WTC11 (cell line): ENCODE results near the gene RIMBP2. TPM values are rescaled to one million over a fixed set of nuclear protein-coding genes. Genes with fewer than 3 reads are reported as not detected.

Source experiments
- ATAC-seq: fragments of 200-7000 bp; cut with Tn5 transposase; 2 replicates; pipeline ENCODE4 v1.10.0; 2021; ENCODE audit warnings: mild to moderate bottlenecking, moderate library complexity
- CTCF ChIA-PET: fragments of 300-600 bp; sonication (Branson Sonifier 250); formaldehyde crosslinking; loops from one replicate; lab custom pipeline; 2021; ENCODE audit warnings: antibody characterized with exemption; lab: Charles Lee
- POLR2A ChIA-PET: fragments of 350-600 bp; sonication (Branson Sonifier 250); formaldehyde crosslinking; loops from one replicate; lab custom pipeline; 2021; ENCODE audit warnings: antibody characterized with exemption; lab: Charles Lee
- DNase-seq: peaks from one replicate; pipeline ENCODE4 v3.0.0; 2021; ENCODE audit warnings: low spot score
- H3K27ac Mint-ChIP-seq: 2 replicates; pipeline ENCODE4 v1.8.0; 2021; ENCODE audit warnings: mixed read lengths
- H3K27me3 Mint-ChIP-seq: 2 replicates; pipeline ENCODE4 v1.8.0; 2021; ENCODE audit warnings: low read depth, mild to moderate bottlenecking, moderate library complexity, mixed read lengths
- H3K36me3 Mint-ChIP-seq: 2 replicates; pipeline ENCODE4 v1.8.0; 2021; ENCODE audit warnings: mixed read lengths
- H3K4me1 Mint-ChIP-seq: 2 replicates; pipeline ENCODE4 v1.8.0; 2022; ENCODE audit warnings: mixed read lengths
- H3K4me3 Mint-ChIP-seq: 2 replicates; pipeline ENCODE4 v1.8.0; 2021; ENCODE audit warnings: mild to moderate bottlenecking, moderate library complexity, mixed read lengths
- H3K9me3 Mint-ChIP-seq: 2 replicates; pipeline ENCODE4 v1.8.0; 2021; ENCODE audit warnings: mixed read lengths
- ATF2 ChIP-seq: sonication (generic); formaldehyde crosslinking; IDR thresholded peaks from 2 replicates; pipeline ENCODE4 v1.8.1; 2022; ENCODE audit warnings: low read depth, missing genetic modification reagents, borderline replicate concordance
- CBFB ChIP-seq: sonication (generic); formaldehyde crosslinking; IDR thresholded peaks from 2 replicates; pipeline ENCODE4 v1.8.1; 2022; ENCODE audit warnings: mild to moderate bottlenecking, low read depth, missing genetic modification reagents
- CREB1 ChIP-seq: sonication (generic); formaldehyde crosslinking; IDR thresholded peaks from 2 replicates; pipeline ENCODE4 v1.8.0; 2023; ENCODE audit warnings: mild to moderate bottlenecking, missing genetic modification reagents
- CREM ChIP-seq: sonication (generic); formaldehyde crosslinking; IDR thresholded peaks from 2 replicates; pipeline ENCODE4 v1.8.1; 2022; ENCODE audit warnings: mild to moderate bottlenecking, missing genetic modification reagents, moderate library complexity
- CTCF ChIP-seq: fragments of 200-600 bp; IDR thresholded peaks from 2 replicates; pipeline ENCODE4 v1.8.0; 2022; ENCODE audit warnings: antibody characterized with exemption
- E2F4 ChIP-seq: sonication (generic); formaldehyde crosslinking; IDR thresholded peaks from 2 replicates; pipeline ENCODE4 v1.8.1; 2022; ENCODE audit warnings: low read depth, mild to moderate bottlenecking, moderate library complexity, missing genetic modification reagents, borderline replicate concordance
- EMX1 ChIP-seq: fragments of 250-450 bp; sonication (Bioruptor Pico); IDR thresholded peaks from 2 replicates; pipeline ENCODE4 v1.8.0; 2021; ENCODE audit warnings: mild to moderate bottlenecking
- GRHL2 ChIP-seq: fragments of 250-450 bp; sonication (Bioruptor Pico); IDR thresholded peaks from 2 replicates; pipeline ENCODE4 v1.8.0; 2022; ENCODE audit warnings: mild to moderate bottlenecking, moderate library complexity; ENCODE audit not compliant: insufficient replicate concordance, severe bottlenecking
- GTF2I ChIP-seq: fragments of 250-450 bp; sonication (Bioruptor Pico); conservative IDR thresholded peaks from 2 replicates; pipeline ENCODE4 v1.4.0; 2021; ENCODE audit warnings: mild to moderate bottlenecking
- HMGA2 ChIP-seq: fragments of 250-450 bp; sonication (Bioruptor Pico); IDR thresholded peaks from 2 replicates; pipeline ENCODE4 v1.4.0; 2021; ENCODE audit warnings: mild to moderate bottlenecking, moderate library complexity
- IRF1 ChIP-seq: sonication (generic); formaldehyde crosslinking; IDR thresholded peaks from 2 replicates; pipeline ENCODE4 v1.8.0; 2023; ENCODE audit warnings: missing genetic modification reagents
- JUN ChIP-seq: sonication (generic); formaldehyde crosslinking; IDR thresholded peaks from 2 replicates; pipeline ENCODE4 v1.8.0; 2023; ENCODE audit warnings: mild to moderate bottlenecking, missing genetic modification reagents
- MAX ChIP-seq: sonication (generic); formaldehyde crosslinking; IDR thresholded peaks from 2 replicates; pipeline ENCODE4 v1.8.0; 2022; ENCODE audit warnings: mild to moderate bottlenecking, missing genetic modification reagents
- MLX ChIP-seq: sonication (generic); formaldehyde crosslinking; IDR thresholded peaks from 2 replicates; pipeline ENCODE4 v1.8.1; 2023; ENCODE audit warnings: mild to moderate bottlenecking, missing genetic modification reagents, moderate library complexity
- NR3C1 ChIP-seq: sonication (generic); formaldehyde crosslinking; conservative IDR thresholded peaks from 2 replicates; pipeline ENCODE4 v1.8.1; 2023; ENCODE audit warnings: low read depth, mild to moderate bottlenecking, missing genetic modification reagents
- PREB ChIP-seq: sonication (generic); formaldehyde crosslinking; IDR thresholded peaks from 2 replicates; pipeline ENCODE4 v1.8.1; 2022; ENCODE audit warnings: mild to moderate bottlenecking, missing genetic modification reagents, moderate library complexity, borderline replicate concordance
- RORB ChIP-seq: fragments of 250-450 bp; sonication (Bioruptor Pico); IDR thresholded peaks from 2 replicates; pipeline ENCODE4 v1.9.0; 2021; ENCODE audit warnings: mild to moderate bottlenecking
- STAT6 ChIP-seq: sonication (generic); formaldehyde crosslinking; conservative IDR thresholded peaks from 2 replicates; pipeline ENCODE4 v1.8.1; 2023; ENCODE audit warnings: mild to moderate bottlenecking, low read depth, missing genetic modification reagents, moderate library complexity
- USF1 ChIP-seq: sonication (generic); formaldehyde crosslinking; IDR thresholded peaks from 2 replicates; pipeline ENCODE4 v1.8.0; 2022; ENCODE audit warnings: mild to moderate bottlenecking, missing genetic modification reagents
- ZBTB21 ChIP-seq: sonication (generic); formaldehyde crosslinking; IDR thresholded peaks from 2 replicates; pipeline ENCODE4 v1.8.1; 2023; ENCODE audit warnings: mild to moderate bottlenecking, missing genetic modification reagents, borderline replicate concordance
- ZMAT4 ChIP-seq: fragments of 250-450 bp; sonication (Bioruptor Pico); IDR thresholded peaks from 2 replicates; pipeline ENCODE4 v1.9.0; 2021; ENCODE audit warnings: mild to moderate bottlenecking
- ZSCAN18 ChIP-seq: fragments of 250-450 bp; sonication (Bioruptor Pico); IDR thresholded peaks from 2 replicates; pipeline ENCODE4 v2.1.2; 2022; ENCODE audit warnings: mild to moderate bottlenecking, moderate library complexity
- total RNA-seq: library from RNA; stranded (reverse); gene quantifications from 3 replicates; pipeline ENCODE4 v1.2.3, GENCODE V29; 2021

RIMBP2 gene
- total RNA-seq, 1 experiment from 2014 or later = 2.6 TPM

- TF ChIP-seq ATF2 (CRISPR knock-in tag) (no peak), ZSCAN18 (no peak), EMX1 (CRISPR knock-in tag) (no peak), CREM (CRISPR knock-in tag) (no peak), HMGA2 (CRISPR knock-in tag) (no peak), STAT6 (CRISPR knock-in tag) (no peak), GTF2I (no peak), ZBTB21 (CRISPR knock-in tag) (no peak), RORB (CRISPR knock-in tag) (no peak), NR3C1 (CRISPR knock-in tag) (no peak), ZMAT4 (no peak), CREB1 (no peak)
- TF ChIP-seq, all 79 proteins: peak for 0
These were observed 288.0 kb downstream of the RIMBP2 start (continued) for GRCh38 chr12:130428116-130428515.

GRCh38 chr12:130427381-130427887, 288.7 kb downstream of the RIMBP2 start:
- POLR2A ChIA-PET = no interaction called here
- H3K4me3 Mint-ChIP-seq = no peak overlapping the region
- peaks cover 4% of the 10 kb centered on the region; the same call in 1 of the 2 replicates for H3K9me3 Mint-ChIP-seq
- TF ChIP-seq IRF1 = no peak
- no peak for TF ChIP-seq MLX (CRISPR knock-in tag)
- no peak for TF ChIP-seq E2F4 (CRISPR knock-in tag)
- no peak for TF ChIP-seq MAX (CRISPR knock-in tag)
- TF ChIP-seq PREB (CRISPR knock-in tag) = no peak
- TF ChIP-seq GRHL2 (CRISPR knock-in tag) = no peak
- TF ChIP-seq CBFB (CRISPR knock-in tag) = no peak
- no peak for TF ChIP-seq CTCF
- no peak for TF ChIP-seq USF1 (CRISPR knock-in tag)
- no peak for TF ChIP-seq JUN (CRISPR knock-in tag)

More at GRCh38 chr12:130427381-130427887, 288.7 kb downstream of the RIMBP2 start:
- Mint-ChIP-seq H3K36me3 (no peaks in the 10 kb centered on the region), H3K4me1 (0 out of 2 replicates have a peak, but pooled peaks cover 3% of the 10 kb centered on the region), H3K27me3 (no peaks in the 10 kb centered on the region), H3K27ac (no peak overlapping the region)
- ATAC-seq = no peak
- CTCF ChIA-PET = interaction anchor here (2.2 kb wide), 1 partner anchor 321 kb away, joined by 5 read pairs; no protein-coding TSS in a partner anchor
- DNase-seq = no peak
